K562 (cell line): Measurements from ENCODE around the gene PCDH9. TPM values are rescaled to one million over a fixed set of nuclear protein-coding genes. Genes with fewer than 3 reads are reported as not detected.

Source experiments
- ATAC-seq: fragments of 200-7000 bp; cut with Tn5 transposase; 3 replicates; pipeline ENCODE4 v1.9.1; 2020; ENCODE audit warnings: moderate library complexity
- BruUV-seq: library from RNA; stranded (reverse); fragments of 400-500 nt; replicated peaks from 2 replicates; lab custom pipeline; 2021; lab: Mats Ljungman, UMichigan
- CTCF ChIA-PET: fragments of 300-600 bp; formaldehyde crosslinking; extraction: SDS; loops from one replicate; lab custom pipeline; 2021; ENCODE audit warnings: low intra/inter-chr PET ratio; lab: Yijun Ruan, JAX
- POLR2A ChIA-PET: fragments of 300-600, 350-650 bp; sonication (Branson Sonifier 250); formaldehyde crosslinking; extraction: SDS; loops from one replicate; lab custom pipeline; 2021; ENCODE audit warnings: antibody characterized with exemption, inconsistent platforms; lab: Yijun Ruan, JAX
- DNase-seq, 4 experiments: peaks; one replicate each; pipeline versions ENCODE4 v3.0.0 to v3.0.0-alpha.2; 2011 to 2018; ENCODE audit warnings: low spot score in 3 of 4, mixed read lengths in 3 of 4; ENCODE audit errors: extremely low read depth in 1 of 4
- FAIRE-seq: peaks from 2 replicates; lab custom pipeline; 2011; peaks lifted over from hg19 to GRCh38; lab: Jason Lieb, UNC
- H2AFZ ChIP-seq: 2 replicates; pipeline ENCODE4 v1.6.0; 2011; ENCODE audit warnings: low read depth, low read length, control low read depth, inconsistent platforms
- H3K27ac ChIP-seq: fragments of 200-600 bp; 3 replicates; pipeline ENCODE4 v1.8.0; 2011; ENCODE audit warnings: low read depth, mild to moderate bottlenecking, control low read depth, inconsistent platforms, low read length, moderate library complexity, mixed read lengths; ENCODE audit errors: extremely low read depth
- H3K27me3 ChIP-seq, 2 experiments: fragments of 300-600 bp in 1 of 2; 2 replicates in 1 of 2; 3 replicates in 1 of 2; pipeline versions ENCODE4 v1.6.0 to v1.8.0; 2011; ENCODE audit warnings: inconsistent platforms in 2 of 2, low read length in 2 of 2, mild to moderate bottlenecking in 1 of 2, mixed read lengths in 1 of 2, moderate library complexity in 1 of 2; ENCODE audit not compliant: control insufficient read depth in 2 of 2, insufficient read depth in 2 of 2
- H3K36me3 ChIP-seq: fragments of 300-600 bp; 3 replicates; pipeline ENCODE4 v1.8.0; 2011; ENCODE audit warnings: mild to moderate bottlenecking, low read length, inconsistent platforms; ENCODE audit not compliant: control insufficient read depth, insufficient read depth
- H3K4me1 ChIP-seq, 2 experiments: fragments of 200-600 bp in 1 of 2; replicated peaks in 1 of 2; 2 replicates in 1 of 2; 3 replicates in 1 of 2; pipeline versions ENCODE4 v1.5.1 to v1.8.0; 2011; ENCODE audit warnings: inconsistent platforms in 2 of 2, low read length in 2 of 2, mild to moderate bottlenecking in 1 of 2, mixed read lengths in 1 of 2, moderate library complexity in 1 of 2; ENCODE audit not compliant: control insufficient read depth in 2 of 2, insufficient read depth in 2 of 2
- H3K4me2 ChIP-seq: 2 replicates; pipeline ENCODE4 v1.6.1; 2011; ENCODE audit warnings: low read length, control low read depth, inconsistent platforms, mixed read lengths; ENCODE audit not compliant: insufficient read depth
- H3K4me3 ChIP-seq: fragments of 200-600 bp; sonication (generic), shearing (Covaris generic); 2 replicates; pipeline ENCODE4 v1.5.1; 2016; ENCODE audit warnings: control low read depth, inconsistent platforms
- H3K79me2 ChIP-seq: fragments of 200-600 bp; 3 replicates; pipeline ENCODE4 v1.8.0; 2011; ENCODE audit warnings: low read length, inconsistent platforms; ENCODE audit not compliant: control insufficient read depth, insufficient read depth
- H3K9ac ChIP-seq, 2 experiments: 2 replicates each; pipeline versions ENCODE4 v1.6.0 to v1.6.1; 2011; ENCODE audit warnings: low read depth in 2 of 2, low read length in 2 of 2, control low read depth in 1 of 2, inconsistent platforms in 1 of 2, mild to moderate bottlenecking in 1 of 2, mixed read lengths in 1 of 2; ENCODE audit not compliant: insufficient read depth in 1 of 2
- H3K9me1 ChIP-seq: one replicate; pipeline ENCODE4 v1.6.0; 2011; ENCODE audit warnings: inconsistent platforms, mild to moderate bottlenecking, low read length, moderate library complexity; ENCODE audit not compliant: control insufficient read depth, insufficient read depth
- H3K9me3 ChIP-seq: replicated peaks from 2 replicates; pipeline ENCODE4 v1.5.1; 2011; ENCODE audit warnings: low read depth, low read length, inconsistent platforms; ENCODE audit not compliant: control insufficient read depth, insufficient read depth
- H4K20me1 ChIP-seq: replicated peaks from 2 replicates; pipeline ENCODE4 v1.6.1; 2011; ENCODE audit warnings: low read length, inconsistent platforms, mixed read lengths; ENCODE audit not compliant: control insufficient read depth, insufficient read depth
- BRF1 ChIP-seq: IDR thresholded peaks from 3 replicates; pipeline ENCODE4 v1.6.1; 2011; ENCODE audit warnings: borderline replicate concordance, mild to moderate bottlenecking; ENCODE audit not compliant: insufficient read length; ENCODE audit errors: extremely low read depth
- HCFC1 ChIP-seq: IDR thresholded peaks from 2 replicates; pipeline ENCODE4 v1.6.1; 2012; ENCODE audit warnings: low read depth, low read length, improper control_type of control experiment
- PHB ChIP-seq: fragments of 250-450 bp; sonication (Bioruptor Pico); IDR thresholded peaks from 2 replicates; pipeline ENCODE4 v1.5.0; 2021
- PTBP1 ChIP-seq: fragments of 200-400 bp; formaldehyde crosslinking; IDR thresholded peaks from 2 replicates; pipeline ENCODE4 v1.6.1; 2017; ENCODE audit warnings: low read depth, low read length
- RBFOX2 ChIP-seq: fragments of 200-400 bp; formaldehyde crosslinking; IDR thresholded peaks from 2 replicates; pipeline ENCODE4 v1.6.1; 2017; ENCODE audit warnings: low read depth, mild to moderate bottlenecking, low read length, moderate library complexity
- SPI1 ChIP-seq: IDR thresholded peaks from 2 replicates; pipeline ENCODE4 v1.6.1; 2011; ENCODE audit warnings: low read depth, low read length, control low read depth, borderline replicate concordance
- ZKSCAN3 ChIP-seq: fragments of 250-450 bp; sonication (Bioruptor Pico); IDR thresholded peaks from 2 replicates; pipeline ENCODE4 v1.4.0; 2020
- ZNF644 ChIP-seq: fragments of 200-800 bp; sonication (Bioruptor generic); IDR thresholded peaks from 2 replicates; pipeline ENCODE4 v1.6.1; 2016; ENCODE audit warnings: low read depth, missing genetic modification characterization, missing compliant biosample characterization
- WGBS: fragments of 100-300 bp; shearing (Covaris generic); methylation state at CpG from one replicate; pipeline ENCODE4 v1.1.6; 2016; ENCODE audit warnings: low coverage, mixed read lengths; ENCODE audit not compliant: insufficient coverage; ENCODE audit errors: missing lambda C conversion rate; 5-methylcytosine and 5-hydroxymethylcytosine counted together
- in situ Hi-C: fragments of 300-500 bp; cut with MboI; formaldehyde crosslinking; loops from 4 replicates; pipeline ENCODE4 v1.15.0; 2018; ENCODE audit warnings: inconsistent platforms, mixed read lengths
- intact Hi-C: fragments of 100-400 bp; cut with micrococcal nuclease; formaldehyde crosslinking; loops from 2 replicates; pipeline ENCODE4 v1.14.2; 2022
- polyA plus RNA-seq, 8 experiments: library from polyadenylated mRNA; depleted of rRNA in 4 of 8; stranded (reverse) in 5 of 8; unstranded in 3 of 8; fragments of >200 nt; fragmentation: Nextera tagmentation in 2 of 8; fragmentation: Illumina TruSeq in 1 of 8; extraction: Ambion mirVana in 2 of 8; extraction: Trizol in 1 of 8; gene quantifications; 2 replicates each; pipeline versions ENCODE4 v1.2.1 to v1.2.3, GENCODE V29; 2011 to 2014; ENCODE audit warnings: inconsistent platforms in 1 of 8, missing spikeins in 1 of 8
- total RNA-seq, 7 experiments: library from RNA; depleted of rRNA in 6 of 7; stranded (reverse); fragments of >200 nt in 6 of 7; fragmentation: Illumina TruSeq in 2 of 7; extraction: Trizol in 2 of 7; gene quantifications; 2 replicates each; pipeline versions ENCODE4 v1.2.1 to v1.2.3, GENCODE V29; 2011 to 2021; ENCODE audit warnings: low replicate concordance in 1 of 7
- TF ChIP-seq, protein P1 (sequence below): fragments of 250-450 bp; sonication (Bioruptor Pico); IDR thresholded peaks from 2 replicates; pipeline ENCODE4 v1.5.0; 2022; ENCODE audit warnings: mild to moderate bottlenecking
- TF ChIP-seq, protein P2 (sequence below): fragments of 250-450 bp; sonication (Bioruptor Pico); IDR thresholded peaks from 2 replicates; pipeline ENCODE4 v1.9.0; 2021; ENCODE audit warnings: mild to moderate bottlenecking
- TF ChIP-seq, protein P3 (sequence below): sonication (generic); formaldehyde crosslinking; IDR thresholded peaks from 2 replicates; pipeline ENCODE4 v1.8.1; 2022; ENCODE audit warnings: missing genetic modification reagents
- TF ChIP-seq, protein P4 (sequence below): fragments of 450-650 bp; formaldehyde crosslinking; IDR thresholded peaks from 2 replicates; pipeline ENCODE4 v1.4.0; 2020; ENCODE audit warnings: mild to moderate bottlenecking, mixed read lengths

The PCDH9 gene
- total and polyA plus RNA-seq, 9 of the 15 experiments (the other 6 are each of a cell fraction or from before 2014, with no cell fraction given) = 1.1 to 6.7 (median 4.9) TPM

DNA sequence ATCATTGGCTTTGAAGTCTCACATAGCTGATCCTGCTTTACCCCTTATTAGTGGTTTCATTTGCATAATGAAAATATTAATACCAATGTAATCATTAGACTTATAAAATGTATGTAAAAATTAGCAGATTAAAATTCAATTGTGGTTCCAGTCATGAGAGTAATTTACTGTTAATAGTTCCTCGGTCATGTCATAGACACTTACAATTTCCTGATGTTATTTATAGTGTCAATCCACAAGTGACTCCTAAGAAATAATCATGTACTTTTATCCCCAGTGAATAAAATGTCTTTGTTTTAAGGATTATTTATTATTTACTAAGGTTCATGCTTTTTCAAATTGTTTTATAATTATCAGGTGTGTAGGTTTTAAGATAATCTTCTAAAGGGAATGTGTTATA is 138.5 kb downstream of the PCDH9 start:
- TF ChIP-seq, protein P1, sequence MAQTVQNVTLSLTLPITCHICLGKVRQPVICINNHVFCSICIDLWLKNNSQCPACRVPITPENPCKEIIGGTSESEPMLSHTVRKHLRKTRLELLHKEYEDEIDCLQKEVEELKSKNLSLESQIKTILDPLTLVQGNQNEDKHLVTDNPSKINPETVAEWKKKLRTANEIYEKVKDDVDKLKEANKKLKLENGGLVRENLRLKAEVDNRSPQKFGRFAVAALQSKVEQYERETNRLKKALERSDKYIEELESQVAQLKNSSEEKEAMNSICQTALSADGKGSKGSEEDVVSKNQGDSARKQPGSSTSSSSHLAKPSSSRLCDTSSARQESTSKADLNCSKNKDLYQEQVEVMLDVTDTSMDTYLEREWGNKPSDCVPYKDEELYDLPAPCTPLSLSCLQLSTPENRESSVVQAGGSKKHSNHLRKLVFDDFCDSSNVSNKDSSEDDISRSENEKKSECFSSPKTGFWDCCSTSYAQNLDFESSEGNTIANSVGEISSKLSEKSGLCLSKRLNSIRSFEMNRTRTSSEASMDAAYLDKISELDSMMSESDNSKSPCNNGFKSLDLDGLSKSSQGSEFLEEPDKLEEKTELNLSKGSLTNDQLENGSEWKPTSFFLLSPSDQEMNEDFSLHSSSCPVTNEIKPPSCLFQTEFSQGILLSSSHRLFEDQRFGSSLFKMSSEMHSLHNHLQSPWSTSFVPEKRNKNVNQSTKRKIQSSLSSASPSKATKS = no peak
- TF ChIP-seq, protein P2, sequence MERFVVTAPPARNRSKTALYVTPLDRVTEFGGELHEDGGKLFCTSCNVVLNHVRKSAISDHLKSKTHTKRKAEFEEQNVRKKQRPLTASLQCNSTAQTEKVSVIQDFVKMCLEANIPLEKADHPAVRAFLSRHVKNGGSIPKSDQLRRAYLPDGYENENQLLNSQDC = no peak
- no peak for TF ChIP-seq SPI1
- no peaks in the 10 kb centered on the region for H3K36me3 ChIP-seq
- no peak overlapping the region for H3K9ac ChIP-seq
- no peak overlapping the region for H2AFZ ChIP-seq
- BruUV-seq = no TSS peak
- no peaks in the 10 kb centered on the region for H3K27me3 ChIP-seq
- no peak for DNase-seq
- no peaks in the 10 kb centered on the region for H3K79me2 ChIP-seq
- no peaks in the 10 kb centered on the region for H3K9me3 ChIP-seq
- H3K4me1 ChIP-seq = no peaks in the 10 kb centered on the region
- no peak overlapping the region for H3K4me3 ChIP-seq
- H3K9me1 ChIP-seq = no peaks in the 10 kb centered on the region
- no peak for ATAC-seq
- in situ Hi-C loops (no loop called here), intact Hi-C loops (no loop called here)
- no peak overlapping the region for H3K27ac ChIP-seq
- no peak for FAIRE-seq
- WGBS = 70% methylated on average over 1 of the region's 1 CpG
- H4K20me1 ChIP-seq = no peaks in the 10 kb centered on the region
- H3K4me2 ChIP-seq = no peak overlapping the region
- ChIA-PET CTCF (no interaction called here), POLR2A (interaction anchor here (1.6 kb wide), 1 partner anchor 11 kb away, joined by 4 read pairs; no protein-coding TSS in a partner anchor)

DNA sequence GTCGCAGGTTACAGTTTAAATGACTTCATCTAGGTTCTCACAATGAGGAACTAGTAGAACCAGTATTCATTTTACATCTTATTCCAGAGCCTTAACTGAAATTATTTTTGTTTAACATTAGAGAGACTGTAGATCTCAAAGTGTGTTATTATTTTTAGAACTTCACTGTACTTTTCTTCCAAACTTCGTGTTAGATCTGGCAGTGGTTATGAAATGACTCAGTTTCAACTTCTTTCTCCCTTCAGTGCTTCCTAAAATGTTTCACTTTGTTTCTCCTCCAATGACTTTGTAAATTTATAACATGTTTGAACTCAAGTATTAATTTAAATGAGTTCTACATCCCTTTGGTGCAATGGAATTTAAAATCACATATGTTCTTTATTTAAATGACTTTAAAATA is 139.3 kb downstream of the PCDH9 start:
- ChIA-PET CTCF (no interaction called here), POLR2A (no interaction called here)
- Histone ChIP-seq H3K9ac (no peak overlapping the region), H3K27me3 (no peaks in the 10 kb centered on the region), H3K4me2 (no peak overlapping the region), H3K9me3 (no peaks in the 10 kb centered on the region), H3K9me1 (no peaks in the 10 kb centered on the region), H3K4me3 (no peak overlapping the region), H4K20me1 (no peaks in the 10 kb centered on the region), H3K36me3 (no peaks in the 10 kb centered on the region), H3K27ac (no peak overlapping the region), H3K4me1 (no peaks in the 10 kb centered on the region), H2AFZ (no peak overlapping the region), H3K79me2 (no peaks in the 10 kb centered on the region)
- ATAC-seq = no peak
- FAIRE-seq = no peak
- intact Hi-C loops (no loop called here), in situ Hi-C loops (no loop called here)
- no TSS peak for BruUV-seq
- no peak for DNase-seq
- 51% methylated on average over 2 of the region's 2 CpGs for WGBS
- TF ChIP-seq ZNF644 (tag) (no peak), HCFC1 (no peak), RBFOX2 (no peak), PTBP1 (no peak), BRF1 (no peak), PHB (no peak), ZKSCAN3 (CRISPR knock-in tag) (no peak)
- TF ChIP-seq, protein P3, sequence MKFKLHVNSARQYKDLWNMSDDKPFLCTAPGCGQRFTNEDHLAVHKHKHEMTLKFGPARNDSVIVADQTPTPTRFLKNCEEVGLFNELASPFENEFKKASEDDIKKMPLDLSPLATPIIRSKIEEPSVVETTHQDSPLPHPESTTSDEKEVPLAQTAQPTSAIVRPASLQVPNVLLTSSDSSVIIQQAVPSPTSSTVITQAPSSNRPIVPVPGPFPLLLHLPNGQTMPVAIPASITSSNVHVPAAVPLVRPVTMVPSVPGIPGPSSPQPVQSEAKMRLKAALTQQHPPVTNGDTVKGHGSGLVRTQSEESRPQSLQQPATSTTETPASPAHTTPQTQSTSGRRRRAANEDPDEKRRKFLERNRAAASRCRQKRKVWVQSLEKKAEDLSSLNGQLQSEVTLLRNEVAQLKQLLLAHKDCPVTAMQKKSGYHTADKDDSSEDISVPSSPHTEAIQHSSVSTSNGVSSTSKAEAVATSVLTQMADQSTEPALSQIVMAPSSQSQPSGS (CRISPR knock-in tag) = no peak
- TF ChIP-seq, protein P4, sequence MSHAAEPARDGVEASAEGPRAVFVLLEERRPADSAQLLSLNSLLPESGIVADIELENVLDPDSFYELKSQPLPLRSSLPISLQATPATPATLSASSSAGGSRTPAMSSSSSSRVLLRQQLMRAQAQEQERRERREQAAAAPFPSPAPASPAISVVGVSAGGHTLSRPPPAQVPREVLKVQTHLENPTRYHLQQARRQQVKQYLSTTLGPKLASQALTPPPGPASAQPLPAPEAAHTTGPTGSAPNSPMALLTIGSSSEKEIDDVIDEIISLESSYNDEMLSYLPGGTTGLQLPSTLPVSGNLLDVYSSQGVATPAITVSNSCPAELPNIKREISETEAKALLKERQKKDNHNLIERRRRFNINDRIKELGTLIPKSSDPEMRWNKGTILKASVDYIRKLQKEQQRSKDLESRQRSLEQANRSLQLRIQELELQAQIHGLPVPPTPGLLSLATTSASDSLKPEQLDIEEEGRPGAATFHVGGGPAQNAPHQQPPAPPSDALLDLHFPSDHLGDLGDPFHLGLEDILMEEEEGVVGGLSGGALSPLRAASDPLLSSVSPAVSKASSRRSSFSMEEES (CRISPR knock-in tag) = no peak
